H1 (cell line): ENCODE measurements around the gene CPNE5. TPM values are rescaled to one million over a fixed set of nuclear protein-coding genes. Genes with fewer than 3 reads are reported as not detected.

Source experiments
- CTCF ChIA-PET: fragments of 300-600 bp; sonication (Branson Sonifier 250); formaldehyde crosslinking; loops from one replicate; lab custom pipeline; 2021; ENCODE audit not compliant: partially characterized antibody; lab: Charles Lee
- POLR2A ChIA-PET: fragments of 300-600 bp; sonication (Branson Sonifier 250); formaldehyde crosslinking; loops from one replicate; lab custom pipeline; 2021; ENCODE audit warnings: inconsistent platforms; ENCODE audit not compliant: partially characterized antibody; lab: Charles Lee
- DNase-seq, 2 experiments: peaks; one replicate each; pipeline versions ENCODE4 v3.0.0 to v3.0.0-alpha.2; 2010 to 2022; ENCODE audit warnings: low spot score in 2 of 2, low read depth in 1 of 2, mixed read lengths in 1 of 2
- FAIRE-seq: peaks from 2 replicates; lab custom pipeline; 2011; peaks lifted over from hg19 to GRCh38; lab: Jason Lieb, UNC
- H2AFZ ChIP-seq: 2 replicates; pipeline ENCODE4 v1.8.1; 2012; ENCODE audit warnings: low read length, inconsistent platforms
- H2AK5ac ChIP-seq: 2 replicates; pipeline ENCODE4 v1.6.1; 2013; ENCODE audit warnings: low read depth, low read length
- H2BK120ac ChIP-seq: replicated peaks from 2 replicates; pipeline ENCODE3; 2013; ENCODE audit warnings: low read depth, low read length, inconsistent platforms
- H2BK12ac ChIP-seq: 2 replicates; pipeline ENCODE4 v1.6.1; 2013; ENCODE audit warnings: low read depth, low read length
- H2BK15ac ChIP-seq: 2 replicates; pipeline ENCODE4 v1.6.1; 2013; ENCODE audit warnings: low read length
- H2BK20ac ChIP-seq: 2 replicates; pipeline ENCODE4 v1.6.1; 2013; ENCODE audit warnings: low read length
- H2BK5ac ChIP-seq: 2 replicates; pipeline ENCODE4 v1.6.1; 2013; ENCODE audit warnings: low read depth, low read length
- H3K14ac ChIP-seq: 2 replicates; pipeline ENCODE4 v1.6.1; 2013; ENCODE audit warnings: inconsistent platforms; ENCODE audit not compliant: insufficient read length
- H3K18ac ChIP-seq: 2 replicates; pipeline ENCODE4 v1.6.1; 2013; ENCODE audit warnings: low read length; ENCODE audit errors: extremely low read depth
- H3K23ac ChIP-seq: 2 replicates; pipeline ENCODE4 v1.6.1; 2013; ENCODE audit warnings: inconsistent platforms; ENCODE audit not compliant: insufficient read length
- H3K23me2 ChIP-seq: 2 replicates; pipeline ENCODE4 v1.6.1; 2013; ENCODE audit warnings: low read depth, low read length
- H3K27ac ChIP-seq: 2 replicates; pipeline ENCODE4 v1.6.1; 2011; ENCODE audit warnings: low read depth, low read length, inconsistent platforms
- H3K27me3 ChIP-seq, 4 experiments: replicated peaks in 1 of 4; 1 replicate in 1 of 4; 2 replicates in 3 of 4; pipeline versions ENCODE4 v1.6.1 to v1.8.1; 2011 to 2013; ENCODE audit warnings: low read length in 3 of 4, mild to moderate bottlenecking in 3 of 4, inconsistent platforms in 2 of 4, mixed read lengths in 2 of 4, moderate library complexity in 1 of 4; ENCODE audit not compliant: control insufficient read depth in 3 of 4, insufficient read depth in 3 of 4; ENCODE audit errors: extremely low read depth in 1 of 4
- H3K36me3 ChIP-seq, 4 experiments: 2 replicates each; pipeline versions ENCODE4 v1.6.1 to v1.8.1; 2011 to 2013; ENCODE audit warnings: mild to moderate bottlenecking in 4 of 4, low read length in 3 of 4, moderate library complexity in 2 of 4, control low read depth in 1 of 4, inconsistent platforms in 1 of 4; ENCODE audit not compliant: insufficient read depth in 4 of 4, control insufficient read depth in 2 of 4
- H3K4ac ChIP-seq: replicated peaks from 2 replicates; pipeline ENCODE3; 2013; ENCODE audit warnings: low read length, low read depth, mixed read lengths, inconsistent platforms; ENCODE audit not compliant: insufficient read length
- H3K4me1 ChIP-seq, 4 experiments: replicated peaks in 1 of 4; 1 replicate in 1 of 4; 2 replicates in 3 of 4; pipeline versions ENCODE4 v1.6.1 to v1.8.1; 2011 to 2013; ENCODE audit warnings: low read length in 3 of 4, inconsistent platforms in 2 of 4, mixed read lengths in 1 of 4; ENCODE audit not compliant: insufficient read depth in 4 of 4, control insufficient read depth in 3 of 4
- H3K4me2 ChIP-seq, 2 experiments: 2 replicates each; pipeline versions ENCODE4 v1.6.1 to v1.8.1; 2011 to 2013; ENCODE audit warnings: low read depth in 2 of 2, low read length in 2 of 2, control low read depth in 1 of 2, inconsistent platforms in 1 of 2, mild to moderate bottlenecking in 1 of 2; ENCODE audit not compliant: insufficient read depth in 1 of 2
- H3K4me3 ChIP-seq, 4 experiments: fragments of 200-600, 300-600 bp in 1 of 4; sonication (generic), shearing (Covaris generic), sonication (Bioruptor Twin) in 1 of 4; 2 replicates each; pipeline versions ENCODE4 v1.5.1 to v1.8.1; 2011 to 2016; ENCODE audit warnings: low read length in 4 of 4, low read depth in 3 of 4, control low read depth in 2 of 4, inconsistent platforms in 2 of 4, mild to moderate bottlenecking in 2 of 4, mixed read lengths in 1 of 4, moderate library complexity in 1 of 4; ENCODE audit not compliant: insufficient read depth in 2 of 4; ENCODE audit errors: extremely low read depth in 1 of 4
- H3K56ac ChIP-seq: replicated peaks from 2 replicates; pipeline ENCODE3; 2013; ENCODE audit warnings: low read depth, mild to moderate bottlenecking, mixed read lengths, low read length, inconsistent platforms; ENCODE audit not compliant: insufficient read length
- H3K79me1 ChIP-seq: 2 replicates; pipeline ENCODE4 v1.6.1; 2013; ENCODE audit warnings: low read depth, low read length, control low read depth
- H3K79me2 ChIP-seq, 2 experiments: 2 replicates each; pipeline versions ENCODE4 v1.6.1 to v1.8.1; 2012 to 2013; ENCODE audit warnings: low read length in 2 of 2, mild to moderate bottlenecking in 2 of 2, inconsistent platforms in 1 of 2; ENCODE audit not compliant: insufficient read depth in 2 of 2, control insufficient read depth in 1 of 2
- H3K9ac ChIP-seq, 4 experiments: replicated peaks in 1 of 4; 1 replicate in 1 of 4; 2 replicates in 3 of 4; pipeline versions ENCODE4 v1.6.1 to v1.8.1; 2011 to 2013; ENCODE audit warnings: low read depth in 3 of 4, low read length in 3 of 4, control low read depth in 2 of 4, mild to moderate bottlenecking in 2 of 4, moderate library complexity in 2 of 4, inconsistent platforms in 1 of 4; ENCODE audit errors: extremely low read depth in 1 of 4
- H3K9me3 ChIP-seq, 2 experiments: 2 replicates each; pipeline versions ENCODE4 v1.6.1 to v1.8.1; 2012 to 2013; ENCODE audit warnings: mild to moderate bottlenecking in 2 of 2, moderate library complexity in 2 of 2, control low read depth in 1 of 2, inconsistent platforms in 1 of 2, low read depth in 1 of 2, low read length in 1 of 2, mixed read lengths in 1 of 2; ENCODE audit not compliant: insufficient read depth in 2 of 2
- H4K20me1 ChIP-seq, 2 experiments: replicated peaks in 1 of 2; 2 replicates each; pipeline versions ENCODE3 to v1.8.1; 2011 to 2013; ENCODE audit warnings: inconsistent platforms in 2 of 2, low read length in 2 of 2, mild to moderate bottlenecking in 1 of 2; ENCODE audit not compliant: insufficient read depth in 2 of 2, control insufficient read depth in 1 of 2
- H4K5ac ChIP-seq: 2 replicates; pipeline ENCODE4 v1.6.1; 2013; ENCODE audit warnings: low read length, low read depth, mixed read lengths, inconsistent platforms; ENCODE audit not compliant: insufficient read length
- H4K8ac ChIP-seq: 2 replicates; pipeline ENCODE4 v1.8.0; 2013; ENCODE audit warnings: mild to moderate bottlenecking, moderate library complexity, low read length, inconsistent platforms; ENCODE audit not compliant: insufficient read depth; ENCODE audit errors: extremely low read depth
- H4K91ac ChIP-seq: replicated peaks from 2 replicates; pipeline ENCODE3; 2013; ENCODE audit warnings: low read length, mixed read lengths, inconsistent platforms; ENCODE audit not compliant: insufficient read length
- EGR1 ChIP-seq: IDR thresholded peaks from 2 replicates; pipeline ENCODE4 v1.6.1; 2011; ENCODE audit warnings: low read depth, low read length, borderline replicate concordance
- EZH2 ChIP-seq: fragments of 200-600 bp; sonication (generic); IDR thresholded peaks from 2 replicates; pipeline ENCODE4 v1.7.1; 2012; ENCODE audit warnings: low read depth, mild to moderate bottlenecking, moderate library complexity, low read length, inconsistent platforms; ENCODE audit not compliant: severe bottlenecking
- GABPA ChIP-seq: IDR thresholded peaks from 2 replicates; pipeline ENCODE4 v1.6.1; 2011; ENCODE audit warnings: mild to moderate bottlenecking, low read length, moderate library complexity, borderline replicate concordance; ENCODE audit not compliant: insufficient read depth
- RAD21 ChIP-seq, 2 experiments: IDR thresholded peaks in 1 of 2; conservative IDR thresholded peaks in 1 of 2; 2 replicates each; pipeline ENCODE4 v1.6.1; 2011; ENCODE audit warnings: low read depth in 2 of 2, low read length in 2 of 2, improper control_type of control experiment in 1 of 2, inconsistent platforms in 1 of 2, mild to moderate bottlenecking in 1 of 2, moderate library complexity in 1 of 2
- SP1 ChIP-seq: IDR thresholded peaks from 2 replicates; pipeline ENCODE4 v1.6.1; 2011; ENCODE audit warnings: low read depth, low read length
- TBP ChIP-seq: IDR thresholded peaks from 2 replicates; pipeline ENCODE4 v1.6.1; 2011; ENCODE audit warnings: low read depth, low read length, improper control_type of control experiment
- TCF12 ChIP-seq: IDR thresholded peaks from 2 replicates; pipeline ENCODE4 v1.6.1; 2011; ENCODE audit warnings: low read depth, mild to moderate bottlenecking, low read length
- WGBS, 2 experiments: shearing (Covaris generic) in 1 of 2; methylation state at CpG; one replicate each; pipeline versions ENCODE4 v1.1.6 to v1.1.7; 2013 to 2015; ENCODE audit warnings: low lambda C conversion rate in 2 of 2, mixed read lengths in 2 of 2, inconsistent platforms in 1 of 2, low coverage in 1 of 2, missing lambda C conversion rate in 1 of 2; ENCODE audit not compliant: insufficient replicate concordance in 2 of 2, insufficient coverage in 1 of 2, insufficient read length in 1 of 2; ENCODE audit errors: extremely low coverage in 1 of 2, missing lambda C conversion rate in 1 of 2; 5-methylcytosine and 5-hydroxymethylcytosine counted together
- polyA plus RNA-seq, 7 experiments: library from polyadenylated mRNA; depleted of rRNA in 3 of 7; stranded (reverse) in 5 of 7; unstranded in 2 of 7; fragments of >200 nt in 5 of 7; fragments of 200-250 nt in 2 of 7; gene quantifications; 1 replicate in 5 of 7; 2 replicates in 1 of 7; 4 replicates in 1 of 7; pipeline versions ENCODE4 v1.2.1 to v1.2.3, GENCODE V29; 2011 to 2013; ENCODE audit warnings: missing spikeins in 2 of 7, mixed read lengths in 2 of 7
- total RNA-seq: library from RNA; stranded (reverse); fragmentation: NEBNext Ultra II Directional; extraction: Animal tissue kit (Norgen Biotek cat#: 25700); gene quantifications from 2 replicates; pipeline ENCODE4 v1.2.1, GENCODE V29; 2021
- TF ChIP-seq, protein P1 (sequence below): IDR thresholded peaks from 2 replicates; pipeline ENCODE4 v1.6.1; 2011; ENCODE audit warnings: low read length, improper control_type of control experiment

CPNE5 gene
- total and polyA plus RNA-seq, 2 of the 8 experiments (the other 6 are each of a cell fraction or from before 2014, with no cell fraction given): 0.88 to 1.8 TPM

- WGBS, 2 experiments: 92% methylated on average over 5 of the region's 5 CpGs; no CpG with 5 or more reads in 1 of the 2 experiments
- H3K4me3 ChIP-seq: no peak overlapping the region
- no peaks in the 10 kb centered on the region for H4K20me1 ChIP-seq
- H3K4me1 ChIP-seq: peaks cover 0 to 2% (median 0%) of the 10 kb centered on the region in 4 experiments; a peak in 2 of 7 replicates
- H3K23me2 ChIP-seq: no peaks in the 10 kb centered on the region
- no peaks in the 10 kb centered on the region for H3K79me1 ChIP-seq
- no peak overlapping the region for H2BK120ac ChIP-seq
- no peak overlapping the region for H2BK20ac ChIP-seq
- H3K79me2 ChIP-seq: no peaks in the 10 kb centered on the region
- no peak overlapping the region for H3K27ac ChIP-seq
- no peak for FAIRE-seq
- H3K23ac ChIP-seq: no peak overlapping the region
- H4K5ac ChIP-seq: no peak overlapping the region
- no peak overlapping the region for H3K9ac ChIP-seq
- 0 out of 4 replicates have a peak, but pooled peaks cover 0 to 3% of the 10 kb centered on the region in 2 experiments for H3K9me3 ChIP-seq
- no peak overlapping the region for H3K18ac ChIP-seq
- no peak overlapping the region for H2BK5ac ChIP-seq
- no peak overlapping the region for H3K4me2 ChIP-seq
- H3K36me3 ChIP-seq: no peaks in the 10 kb centered on the region
- H4K91ac ChIP-seq: no peak overlapping the region
- H2AK5ac ChIP-seq: no peak overlapping the region
- H2BK12ac ChIP-seq: no peak overlapping the region
- H2BK15ac ChIP-seq: no peak overlapping the region
- H2AFZ ChIP-seq: no peak overlapping the region
- no peaks in the 10 kb centered on the region; a peak in 1 of 7 replicates for H3K27me3 ChIP-seq
- no peak overlapping the region for H4K8ac ChIP-seq
- H3K4ac ChIP-seq: no peak overlapping the region
- CTCF ChIA-PET: interaction anchor here (1.0 to 6.9 kb wide), 4 partner anchors 15 to 135 kb away, joined by 3 to 51 read pairs (median 4); no protein-coding TSS in a partner anchor
- no peak overlapping the region for H3K14ac ChIP-seq
- DNase-seq: no peak
- POLR2A ChIA-PET: no interaction called here
- no peak overlapping the region for H3K56ac ChIP-seq
- TF ChIP-seq EGR1 (no peak), RAD21 (IDR thresholded peaks at IDR 0.05 in 1 of 2, conservative IDR thresholded peaks at IDR 0.05 in 1 of 2; ENCODE audit: low read depth in 2 of 2, low read length in 2 of 2) (no peak), EZH2 (no peak), TBP (no peak), TCF12 (no peak), GABPA (no peak), SP1 (no peak)
- TF ChIP-seq, protein P1, sequence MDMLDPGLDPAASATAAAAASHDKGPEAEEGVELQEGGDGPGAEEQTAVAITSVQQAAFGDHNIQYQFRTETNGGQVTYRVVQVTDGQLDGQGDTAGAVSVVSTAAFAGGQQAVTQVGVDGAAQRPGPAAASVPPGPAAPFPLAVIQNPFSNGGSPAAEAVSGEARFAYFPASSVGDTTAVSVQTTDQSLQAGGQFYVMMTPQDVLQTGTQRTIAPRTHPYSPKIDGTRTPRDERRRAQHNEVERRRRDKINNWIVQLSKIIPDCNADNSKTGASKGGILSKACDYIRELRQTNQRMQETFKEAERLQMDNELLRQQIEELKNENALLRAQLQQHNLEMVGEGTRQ: no peak
Observed at GRCh38 chr6:36749829-36750489, 89.3 kb downstream of the CPNE5 start.
